ENCODE results near the gene AKAP1.

The AKAP1 gene

DNA sequence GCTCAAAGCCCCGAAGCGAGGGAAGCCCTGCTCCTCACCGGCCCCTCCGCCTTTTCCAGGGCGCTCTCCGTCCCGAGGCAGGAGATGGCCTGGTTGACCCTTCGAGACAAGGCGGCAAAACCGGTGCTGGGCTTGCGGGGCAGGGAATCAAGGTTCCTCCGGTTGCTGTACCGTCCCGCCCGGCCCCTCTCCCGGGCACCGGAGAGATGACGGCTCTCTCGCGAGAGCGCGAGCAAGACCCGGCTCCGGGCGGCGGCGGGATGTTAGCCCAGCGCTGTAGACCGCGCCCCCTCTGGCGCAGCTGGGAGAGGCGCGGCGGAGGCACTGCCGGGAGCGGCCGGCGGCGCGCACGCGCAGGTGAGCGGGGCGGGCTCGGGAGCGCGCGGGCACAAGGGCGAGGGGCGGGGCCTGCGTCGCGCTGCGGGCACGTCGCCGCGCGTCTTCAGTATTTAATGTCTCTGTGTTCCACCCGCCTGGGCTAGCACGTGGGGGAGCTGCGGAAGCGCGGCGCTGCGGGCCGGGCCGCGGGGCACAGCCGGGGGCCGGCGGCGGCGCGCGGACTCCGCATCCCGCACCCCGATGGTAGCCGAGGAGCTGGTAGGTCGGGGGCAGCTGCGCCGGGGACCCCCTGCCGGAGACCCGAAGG lies at the start of gene AKAP1:
TSS of gene AKAP1 (plus strand) at position 445 of the 646 bp plus-strand sequence. CDS start 20,219 bp downstream, outside the sequence.
- H3K4me1 ChIP-seq (ENCODE audit: control insufficient read depth in 1 of 2, insufficient read depth in 2 of 2, low read length in 2 of 2), result peaks cover 32 to 40% of the 10 kb centered on the region in 2 donors
- H3K9ac ChIP-seq (ENCODE audit: low read depth in 1 of 2, low read length in 2 of 2), result peak within 1 kb of the TSS; percentile 92 to 94
- peak within 1 kb of the TSS; percentile 97 for H3K27ac ChIP-seq (ENCODE audit: low read depth, low read length)
- H3K9me3 ChIP-seq (ENCODE audit: control insufficient read depth in 1 of 2, low read length in 2 of 2), result no peaks in the 10 kb centered on the region
- H3K27me3 ChIP-seq (ENCODE audit: control insufficient read depth in 1 of 2, insufficient read depth in 2 of 2, low read length in 2 of 2), result no peaks in the 10 kb centered on the region
- peaks cover 0 to 3% of the 10 kb centered on the region in 2 donors for H3K36me3 ChIP-seq (ENCODE audit: control insufficient read depth in 1 of 2, insufficient read depth in 2 of 2, low read length in 2 of 2)
- H3K4me3 ChIP-seq (ENCODE audit: low read depth in 1 of 2, low read length in 2 of 2), result peak within 1 kb of the TSS; percentile 93 to 95

DNA sequence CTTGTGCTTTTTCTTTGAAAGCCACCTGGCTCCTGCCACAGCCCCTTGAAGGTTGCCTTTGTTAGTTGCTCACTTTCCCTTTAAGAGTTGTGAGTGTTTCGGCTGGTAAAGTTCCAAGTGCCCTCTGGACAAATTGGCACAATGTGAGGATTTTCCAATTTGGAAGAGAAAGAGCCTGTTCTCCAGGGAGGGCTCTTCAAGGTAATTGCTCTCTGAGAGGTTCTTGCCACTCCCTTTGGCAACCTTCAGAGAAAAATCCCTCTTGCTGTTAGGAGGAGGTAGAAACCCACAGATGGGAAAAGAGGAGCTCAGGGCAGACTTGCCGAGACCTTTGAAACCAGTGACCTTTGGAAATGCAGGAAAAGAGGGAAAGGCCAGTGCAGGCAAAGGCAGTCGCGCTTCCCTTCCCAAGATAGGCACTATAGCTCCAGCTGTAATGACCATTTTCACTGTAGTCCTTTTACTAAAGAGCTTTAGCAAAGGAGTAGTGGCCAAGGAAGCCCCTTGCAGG lies 49.0 kb upstream of the AKAP1 start:
- H3K4me3 ChIP-seq (ENCODE audit: low read depth in 1 of 2, low read length in 2 of 2), result peak overlapping the region; percentile 49 to 63
- peak overlapping the region; percentile 34 to 49 for H3K9ac ChIP-seq (ENCODE audit: low read depth in 1 of 2, low read length in 2 of 2)
- H3K4me1 ChIP-seq (ENCODE audit: control insufficient read depth in 1 of 2, insufficient read depth in 2 of 2, low read length in 2 of 2), result peaks cover 32 to 33% of the 10 kb centered on the region in 2 donors

DNA sequence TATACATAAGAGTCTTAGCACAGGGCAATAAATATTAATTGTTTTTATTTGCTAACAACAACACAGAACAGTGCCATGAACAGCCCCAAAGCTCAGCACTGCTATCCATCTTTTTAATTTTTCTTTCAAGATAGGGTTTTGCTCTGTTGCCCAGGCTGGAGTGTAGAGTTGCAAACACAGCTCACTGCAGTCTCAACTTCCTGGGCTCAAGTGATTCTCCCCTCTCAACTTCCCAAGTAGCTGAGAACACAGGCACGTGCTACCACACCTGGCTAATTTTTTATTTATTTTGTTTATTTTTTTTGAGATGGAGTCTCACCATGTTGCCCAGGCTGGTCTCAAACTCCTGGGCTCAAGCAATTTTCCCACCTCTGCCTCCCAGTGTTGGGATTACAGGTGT lies 47.6 kb upstream of the AKAP1 start:
- no peaks in the 10 kb centered on the region for H3K36me3 ChIP-seq (ENCODE audit: control insufficient read depth in 1 of 2, insufficient read depth in 2 of 2, low read length in 2 of 2)
- peaks cover 32 to 33% of the 10 kb centered on the region in 2 donors for H3K4me1 ChIP-seq (ENCODE audit: control insufficient read depth in 1 of 2, insufficient read depth in 2 of 2, low read length in 2 of 2)
- no peak overlapping the region for H3K4me3 ChIP-seq (ENCODE audit: low read depth in 1 of 2, low read length in 2 of 2)
- H3K27me3 ChIP-seq (ENCODE audit: control insufficient read depth in 1 of 2, insufficient read depth in 2 of 2, low read length in 2 of 2), result no peaks in the 10 kb centered on the region
- no peaks in the 10 kb centered on the region for H3K9me3 ChIP-seq (ENCODE audit: control insufficient read depth in 1 of 2, low read length in 2 of 2)
- no peak overlapping the region for H3K9ac ChIP-seq (ENCODE audit: low read depth in 1 of 2, low read length in 2 of 2)
- H3K27ac ChIP-seq (ENCODE audit: low read depth, low read length), result no peak overlapping the region

More for the DNA sequence above, 49.0 kb upstream of the AKAP1 start:
- Histone ChIP-seq H3K27me3 (ENCODE audit: control insufficient read depth in 1 of 2, insufficient read depth in 2 of 2, low read length in 2 of 2) (no peaks in the 10 kb centered on the region), H3K9me3 (ENCODE audit: control insufficient read depth in 1 of 2, low read length in 2 of 2) (no peaks in the 10 kb centered on the region), H3K36me3 (ENCODE audit: control insufficient read depth in 1 of 2, insufficient read depth in 2 of 2, low read length in 2 of 2) (no peaks in the 10 kb centered on the region), H3K27ac (ENCODE audit: low read depth, low read length) (peak overlapping the region; percentile 79)

DNA sequence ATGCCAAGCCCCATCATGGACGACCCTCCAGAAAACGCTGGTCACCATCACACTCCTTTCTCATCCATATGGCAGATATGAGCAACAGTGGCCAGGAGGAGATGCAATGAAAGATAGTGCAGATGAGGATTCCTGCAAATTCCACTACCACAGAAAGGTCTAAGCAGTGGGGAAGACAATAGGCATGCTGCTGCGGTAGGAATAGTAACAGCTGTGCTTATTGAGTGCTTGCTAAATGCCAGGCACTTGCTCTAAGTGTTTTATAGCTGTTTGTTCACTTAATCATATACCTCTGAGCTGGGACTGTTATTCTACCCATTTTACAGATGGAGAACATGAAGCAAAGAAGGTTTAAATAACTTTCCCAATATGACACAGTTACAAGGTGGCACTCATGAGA lies 46.6 kb upstream of the AKAP1 start:
- no peak overlapping the region for H3K27ac ChIP-seq (ENCODE audit: low read depth, low read length)
- peaks cover 32 to 33% of the 10 kb centered on the region in 2 donors for H3K4me1 ChIP-seq (ENCODE audit: control insufficient read depth in 1 of 2, insufficient read depth in 2 of 2, low read length in 2 of 2)

GRCh38 chr17:57040571-57040970 lies 44.5 kb upstream of the AKAP1 start:
- H3K27ac ChIP-seq (ENCODE audit: low read depth, low read length), result no peak overlapping the region
- H3K36me3 ChIP-seq (ENCODE audit: control insufficient read depth in 1 of 2, insufficient read depth in 2 of 2, low read length in 2 of 2), result no peaks in the 10 kb centered on the region
- H3K27me3 ChIP-seq (ENCODE audit: control insufficient read depth in 1 of 2, insufficient read depth in 2 of 2, low read length in 2 of 2), result peaks cover 0 to 15% of the 10 kb centered on the region in 2 donors
- H3K4me1 ChIP-seq (ENCODE audit: control insufficient read depth in 1 of 2, insufficient read depth in 2 of 2, low read length in 2 of 2), result peaks cover 18 to 30% of the 10 kb centered on the region in 2 donors
- H3K9me3 ChIP-seq (ENCODE audit: control insufficient read depth in 1 of 2, low read length in 2 of 2), result no peaks in the 10 kb centered on the region
- no peak overlapping the region for H3K9ac ChIP-seq (ENCODE audit: low read depth in 1 of 2, low read length in 2 of 2)
- H3K4me3 ChIP-seq (ENCODE audit: low read depth in 1 of 2, low read length in 2 of 2), result no peak overlapping the region

More for the DNA sequence above, 46.6 kb upstream of the AKAP1 start:
- Histone ChIP-seq H3K27me3 (ENCODE audit: control insufficient read depth in 1 of 2, insufficient read depth in 2 of 2, low read length in 2 of 2) (peaks cover 0 to 5% of the 10 kb centered on the region in 2 donors), H3K9ac (ENCODE audit: low read depth in 1 of 2, low read length in 2 of 2) (no peak overlapping the region), H3K9me3 (ENCODE audit: control insufficient read depth in 1 of 2, low read length in 2 of 2) (no peaks in the 10 kb centered on the region), H3K36me3 (ENCODE audit: control insufficient read depth in 1 of 2, insufficient read depth in 2 of 2, low read length in 2 of 2) (no peaks in the 10 kb centered on the region), H3K4me3 (ENCODE audit: low read depth in 1 of 2, low read length in 2 of 2) (no peak overlapping the region)

- Histone ChIP-seq H3K27ac (ENCODE audit: low read depth, low read length) (no peak overlapping the region), H3K9me3 (ENCODE audit: control insufficient read depth in 1 of 2, low read length in 2 of 2) (no peaks in the 10 kb centered on the region), H3K4me3 (ENCODE audit: low read depth in 1 of 2, low read length in 2 of 2) (no peak overlapping the region), H3K36me3 (ENCODE audit: control insufficient read depth in 1 of 2, insufficient read depth in 2 of 2, low read length in 2 of 2) (no peaks in the 10 kb centered on the region), H3K9ac (ENCODE audit: low read depth in 1 of 2, low read length in 2 of 2) (no peak overlapping the region), H3K27me3 (ENCODE audit: control insufficient read depth in 1 of 2, insufficient read depth in 2 of 2, low read length in 2 of 2) (peaks cover 0 to 20% of the 10 kb centered on the region in 2 donors), H3K4me1 (ENCODE audit: control insufficient read depth in 1 of 2, insufficient read depth in 2 of 2, low read length in 2 of 2) (peaks cover 0 to 15% of the 10 kb centered on the region in 2 donors)
Measured at GRCh38 chr17:57043276-57043675, 41.8 kb upstream of the AKAP1 start.

GRCh38 chr17:57044976-57045867 lies 39.8 kb upstream of the AKAP1 start:
- Histone ChIP-seq H3K9ac (ENCODE audit: low read depth in 1 of 2, low read length in 2 of 2) (peak overlapping the region in 1 of 2 donors; percentile 43), H3K4me3 (ENCODE audit: low read depth in 1 of 2, low read length in 2 of 2) (peak overlapping the region; percentile 53 to 61), H3K27ac (ENCODE audit: low read depth, low read length) (no peak overlapping the region), H3K36me3 (ENCODE audit: control insufficient read depth in 1 of 2, insufficient read depth in 2 of 2, low read length in 2 of 2) (no peaks in the 10 kb centered on the region), H3K4me1 (ENCODE audit: control insufficient read depth in 1 of 2, insufficient read depth in 2 of 2, low read length in 2 of 2) (peaks cover 0 to 6% of the 10 kb centered on the region in 2 donors), H3K9me3 (ENCODE audit: control insufficient read depth in 1 of 2, low read length in 2 of 2) (no peaks in the 10 kb centered on the region), H3K27me3 (ENCODE audit: control insufficient read depth in 1 of 2, insufficient read depth in 2 of 2, low read length in 2 of 2) (peaks cover 0 to 20% of the 10 kb centered on the region in 2 donors)

GRCh38 chr17:57045868-57046704 lies 39.0 kb upstream of the AKAP1 start:
- Histone ChIP-seq H3K27me3 (ENCODE audit: control insufficient read depth in 1 of 2, insufficient read depth in 2 of 2, low read length in 2 of 2) (peaks cover 0 to 20% of the 10 kb centered on the region in 2 donors), H3K9ac (ENCODE audit: low read depth in 1 of 2, low read length in 2 of 2) (peak overlapping the region in 1 of 2 donors; percentile 43), H3K9me3 (ENCODE audit: control insufficient read depth in 1 of 2, low read length in 2 of 2) (no peaks in the 10 kb centered on the region), H3K27ac (ENCODE audit: low read depth, low read length) (no peak overlapping the region), H3K4me1 (ENCODE audit: control insufficient read depth in 1 of 2, insufficient read depth in 2 of 2, low read length in 2 of 2) (peaks cover 0 to 6% of the 10 kb centered on the region in 2 donors), H3K36me3 (ENCODE audit: control insufficient read depth in 1 of 2, insufficient read depth in 2 of 2, low read length in 2 of 2) (no peaks in the 10 kb centered on the region), H3K4me3 (ENCODE audit: low read depth in 1 of 2, low read length in 2 of 2) (peak overlapping the region; percentile 53 to 61)

- no peaks in the 10 kb centered on the region for H3K9me3 ChIP-seq (ENCODE audit: control insufficient read depth in 1 of 2, low read length in 2 of 2)
- peaks cover 0 to 20% of the 10 kb centered on the region in 2 donors for H3K27me3 ChIP-seq (ENCODE audit: control insufficient read depth in 1 of 2, insufficient read depth in 2 of 2, low read length in 2 of 2)
- no peak overlapping the region for H3K9ac ChIP-seq (ENCODE audit: low read depth in 1 of 2, low read length in 2 of 2)
- H3K4me3 ChIP-seq (ENCODE audit: low read depth in 1 of 2, low read length in 2 of 2), result no peak overlapping the region
- no peaks in the 10 kb centered on the region for H3K36me3 ChIP-seq (ENCODE audit: control insufficient read depth in 1 of 2, insufficient read depth in 2 of 2, low read length in 2 of 2)
- peaks cover 0 to 6% of the 10 kb centered on the region in 2 donors for H3K4me1 ChIP-seq (ENCODE audit: control insufficient read depth in 1 of 2, insufficient read depth in 2 of 2, low read length in 2 of 2)
- H3K27ac ChIP-seq (ENCODE audit: low read depth, low read length), result no peak overlapping the region
Measured at GRCh38 chr17:57046749-57047148, 38.3 kb upstream of the AKAP1 start.
